CD14-positive monocyte (primary cell): Measurements from ENCODE around the gene CHCHD6. TPM values are rescaled to one million over a fixed set of nuclear protein-coding genes. Genes with fewer than 3 reads are reported as not detected.

Experiments used
- DNase-seq, 3 donors: peaks; one replicate each; pipeline ENCODE4 v3.0.0-alpha.2; 2011 to 2022
- H2AFZ ChIP-seq: 2 replicates; pipeline ENCODE4 v1.6.0; 2012; ENCODE audit warnings: mild to moderate bottlenecking, low read depth, low read length, inconsistent platforms; ENCODE audit not compliant: insufficient read depth, poor library complexity, severe bottlenecking
- H3K27ac ChIP-seq, 2 donors: 1 replicate in 1 of 2; 2 replicates in 1 of 2; pipeline ENCODE4 v1.5.1; 2012 to 2013; ENCODE audit warnings: low read length in 2 of 2, control low read depth in 1 of 2, inconsistent platforms in 1 of 2, low read depth in 1 of 2, mild to moderate bottlenecking in 1 of 2
- H3K27me3 ChIP-seq, 2 donors: one replicate each; pipeline versions ENCODE4 v1.6.0 to v1.6.1; 2011 to 2013; ENCODE audit warnings: low read length in 2 of 2; ENCODE audit not compliant: control insufficient read depth in 2 of 2, insufficient read depth in 2 of 2
- H3K36me3 ChIP-seq, 2 donors: replicated peaks in 1 of 2; 1 replicate in 1 of 2; 2 replicates in 1 of 2; pipeline versions ENCODE4 v1.5.1 to v1.6.1; 2012 to 2013; ENCODE audit warnings: low read length in 2 of 2, control low read depth in 1 of 2, inconsistent platforms in 1 of 2, mild to moderate bottlenecking in 1 of 2; ENCODE audit not compliant: insufficient read depth in 2 of 2, control insufficient read depth in 1 of 2
- H3K4me1 ChIP-seq, 2 donors: 1 replicate in 1 of 2; 2 replicates in 1 of 2; pipeline versions ENCODE4 v1.5.1 to v1.6.1; 2012 to 2013; ENCODE audit warnings: low read length in 2 of 2, control low read depth in 1 of 2, inconsistent platforms in 1 of 2, mild to moderate bottlenecking in 1 of 2, moderate library complexity in 1 of 2; ENCODE audit not compliant: insufficient read depth in 2 of 2, control insufficient read depth in 1 of 2
- H3K4me2 ChIP-seq: replicated peaks from 2 replicates; pipeline ENCODE3; 2012; ENCODE audit warnings: low read length, moderate library complexity, mild to moderate bottlenecking; ENCODE audit not compliant: poor library complexity, severe bottlenecking; ENCODE audit errors: extremely low read depth
- H3K4me3 ChIP-seq, 3 experiments: fragments of 200-600 bp in 1 of 3; sonication (generic) in 1 of 3; replicated peaks in 1 of 3; 1 replicate in 2 of 3; 2 replicates in 1 of 3; pipeline ENCODE4 v1.5.1; 2011 to 2013; ENCODE audit warnings: low read length in 3 of 3, mild to moderate bottlenecking in 3 of 3, control low read depth in 2 of 3, low read depth in 2 of 3, inconsistent platforms in 1 of 3, moderate library complexity in 1 of 3
- H3K79me2 ChIP-seq: 2 replicates; pipeline ENCODE4 v1.6.0; 2012; ENCODE audit warnings: mild to moderate bottlenecking, control low read depth, inconsistent platforms, low read length, moderate library complexity; ENCODE audit not compliant: insufficient read depth
- H3K9ac ChIP-seq: 2 replicates; pipeline ENCODE4 v1.6.0; 2017; ENCODE audit warnings: low read length, mild to moderate bottlenecking; ENCODE audit not compliant: insufficient read depth, poor library complexity, severe bottlenecking
- H3K9me3 ChIP-seq, 2 donors: replicated peaks in 1 of 2; 1 replicate in 1 of 2; 2 replicates in 1 of 2; pipeline versions ENCODE4 v1.5.1 to v1.6.1; 2012 to 2013; ENCODE audit warnings: low read length in 2 of 2, control low read depth in 1 of 2; ENCODE audit not compliant: control insufficient read depth in 1 of 2, insufficient read depth in 1 of 2
- H4K20me1 ChIP-seq: 2 replicates; pipeline ENCODE4 v1.6.0; 2012; ENCODE audit warnings: mild to moderate bottlenecking, low read length, control low read depth, moderate library complexity; ENCODE audit not compliant: insufficient read depth
- H3K27ac Mint-ChIP-seq, 7 donors: one replicate each; pipeline ENCODE4 v1.8.0; 2020; ENCODE audit warnings: mild to moderate bottlenecking in 7 of 7, mixed read lengths in 7 of 7, moderate library complexity in 6 of 7, inconsistent platforms in 2 of 7
- H3K27me3 Mint-ChIP-seq, 3 donors: one replicate each; pipeline ENCODE4 v1.8.0; 2021 to 2022; ENCODE audit warnings: low read depth in 3 of 3, mild to moderate bottlenecking in 3 of 3, mixed read lengths in 3 of 3, moderate library complexity in 3 of 3, inconsistent platforms in 1 of 3
- H3K36me3 Mint-ChIP-seq, 2 donors: one replicate each; pipeline ENCODE4 v1.8.0; 2020; ENCODE audit warnings: mixed read lengths in 2 of 2, inconsistent platforms in 1 of 2, mild to moderate bottlenecking in 1 of 2
- H3K4me1 Mint-ChIP-seq: one replicate; pipeline ENCODE4 v1.8.0; 2020; ENCODE audit warnings: mild to moderate bottlenecking, mixed read lengths
- H3K4me3 Mint-ChIP-seq, 2 donors: one replicate each; pipeline ENCODE4 v1.8.0; 2020; ENCODE audit warnings: mild to moderate bottlenecking in 2 of 2, mixed read lengths in 2 of 2, moderate library complexity in 1 of 2
- H3K9me3 Mint-ChIP-seq, 7 donors: one replicate each; pipeline ENCODE4 v1.8.0; 2020 to 2022; ENCODE audit warnings: mixed read lengths in 7 of 7, mild to moderate bottlenecking in 6 of 7, moderate library complexity in 6 of 7, inconsistent platforms in 2 of 7
- CTCF ChIP-seq: fragments of 200-600 bp; IDR thresholded peaks from one replicate; pipeline ENCODE4 v1.8.0; 2022; ENCODE audit warnings: antibody characterized with exemption, mild to moderate bottlenecking
- WGBS: methylation state at CpG from one replicate; pipeline ENCODE4 v1.1.5; 2013; ENCODE audit warnings: missing lambda C conversion rate; ENCODE audit not compliant: insufficient coverage; 5-methylcytosine and 5-hydroxymethylcytosine counted together
- intact Hi-C, 2 donors: fragments of 100-400 bp; cut with micrococcal nuclease; formaldehyde crosslinking; loops; one replicate each; pipeline versions ENCODE4 v1.15.0 to v1.15.1; 2023
- polyA plus RNA-seq, 3 donors: library from polyadenylated mRNA; depleted of rRNA in 1 of 3; unstranded in 2 of 3; stranded (reverse) in 1 of 3; fragments of 300-500 nt in 2 of 3; fragments of >200 nt in 1 of 3; fragmentation: Illumina TruSeq in 2 of 3; gene quantifications; 1 replicate in 2 of 3; 2 replicates in 1 of 3; pipeline ENCODE4 v1.2.3, GENCODE V29; 2012 to 2021

CHCHD6 gene
- polyA plus RNA-seq, 3 donors: 1.1 to 1.8 (median 1.8) TPM

- H3K27ac ChIP-seq: no peak overlapping the region
- H3K4me2 ChIP-seq: no peak overlapping the region
- no peaks in the 10 kb centered on the region for H3K9me3 ChIP-seq
- H3K36me3 ChIP-seq: no peaks in the 10 kb centered on the region
- Mint-ChIP-seq H3K27me3 (peaks cover 0 to 1% (median 0%) of the 10 kb centered on the region in 3 donors), H3K27ac (no peak overlapping the region), H3K9me3 (no peaks in the 10 kb centered on the region), H3K4me1 (no peaks in the 10 kb centered on the region), H3K4me3 (no peak overlapping the region), H3K36me3 (no peaks in the 10 kb centered on the region)
- H3K4me3 ChIP-seq: no peak overlapping the region
- H4K20me1 ChIP-seq: no peaks in the 10 kb centered on the region
- intact Hi-C loops: no loop called here
- no peaks in the 10 kb centered on the region for H3K79me2 ChIP-seq
- WGBS: 97% methylated on average over 8 of the region's 10 CpGs
- no peaks in the 10 kb centered on the region for H3K27me3 ChIP-seq
- no peak for DNase-seq
- H3K9ac ChIP-seq: no peak overlapping the region
- no peak overlapping the region for H2AFZ ChIP-seq
- no peak for TF ChIP-seq CTCF
- H3K4me1 ChIP-seq: no peaks in the 10 kb centered on the region
Measured at GRCh38 chr3:126836220-126836860, 132.3 kb downstream of the CHCHD6 start.

GRCh38 chr3:126837773-126838172, 133.7 kb downstream of the CHCHD6 start:
- DNase-seq: no peak
- Histone ChIP-seq H3K4me1 (no peaks in the 10 kb centered on the region), H4K20me1 (no peaks in the 10 kb centered on the region), H3K27ac (no peak overlapping the region), H3K9me3 (no peaks in the 10 kb centered on the region), H3K79me2 (no peaks in the 10 kb centered on the region), H3K4me2 (no peak overlapping the region), H3K4me3 (no peak overlapping the region), H3K36me3 (no peaks in the 10 kb centered on the region), H2AFZ (no peak overlapping the region), H3K27me3 (no peaks in the 10 kb centered on the region), H3K9ac (no peak overlapping the region)
- TF ChIP-seq CTCF: no peak
- Mint-ChIP-seq H3K9me3 (peaks cover 0 to 2% (median 0%) of the 10 kb centered on the region in 7 donors), H3K4me3 (no peak overlapping the region), H3K36me3 (no peaks in the 10 kb centered on the region), H3K27ac (no peak overlapping the region), H3K4me1 (no peaks in the 10 kb centered on the region), H3K27me3 (no peaks in the 10 kb centered on the region)
- WGBS: 80% methylated on average over 1 of the region's 4 CpGs
- intact Hi-C loops: no loop called here
